Measurements from ENCODE around the gene DFFB. TPM values are rescaled to one million over a fixed set of nuclear protein-coding genes. Genes with fewer than 3 reads are reported as not detected.

Gene DFFB
- total RNA-seq, 1 experiment from 2014 or later: 9.0 TPM

DNA sequence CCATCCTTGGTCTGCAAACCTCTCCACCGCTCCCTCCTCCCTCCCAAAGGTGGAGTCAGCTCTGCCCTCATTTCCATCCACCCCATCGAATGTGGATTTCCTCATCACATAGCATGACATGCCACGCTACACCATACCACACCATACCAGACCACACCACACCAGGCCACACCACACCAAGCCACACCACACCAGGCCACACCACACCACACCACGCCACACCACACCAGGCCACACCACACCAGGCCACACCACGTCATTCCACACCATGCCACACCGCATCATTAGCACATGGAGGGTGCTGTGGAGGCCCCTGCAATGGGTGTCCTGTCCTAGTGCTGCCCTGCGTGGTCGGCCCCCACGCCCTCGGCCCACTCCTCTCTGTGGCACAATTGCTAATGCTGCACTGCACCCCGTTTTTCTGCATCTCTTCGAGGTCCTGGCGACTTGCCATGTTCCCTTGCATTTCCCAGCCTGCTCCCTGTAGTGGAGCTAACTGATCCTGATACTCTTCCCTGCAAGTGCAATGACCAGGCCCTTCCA is 11.3 kb downstream of the DFFB start:
- Histone ChIP-seq H3K9me3 (ENCODE audit: control insufficient read depth in 1 of 2, insufficient read depth in 1 of 2, low read depth in 1 of 2, low read length in 2 of 2) (no peaks in the 10 kb centered on the region; a peak in 1 of 4 replicates), H3K4me2 (ENCODE audit: low read length) (no peak overlapping the region), H3K27me3 (ENCODE audit: insufficient read depth, low read length) (no peaks in the 10 kb centered on the region), H4K20me1 (ENCODE audit: insufficient read depth) (no peaks in the 10 kb centered on the region), H3K4me1 (ENCODE audit: control insufficient read depth in 1 of 2, insufficient read depth in 2 of 2, low read length in 2 of 2) (no peaks in the 10 kb centered on the region), H3K4me3 (replicated peaks in 1 of 2; ENCODE audit: low read depth in 1 of 2, low read length in 2 of 2) (no peak overlapping the region), H3K27ac (ENCODE audit: low read depth, low read length) (peak overlapping the region; percentile 31; the same call in 1 of the 2 replicates), H3K9ac (ENCODE audit: low read length) (no peak overlapping the region), H3K36me3 (ENCODE audit: control insufficient read depth in 1 of 2, insufficient read depth in 2 of 2, low read length in 2 of 2) (peaks cover 0 to 16% of the 10 kb centered on the region in 2 experiments; a peak in 2 of 4 replicates), H2AFZ (ENCODE audit: low read depth, low read length, poor library complexity, severe bottlenecking) (no peak overlapping the region), H3K9me2 (ENCODE audit: insufficient read depth) (no peaks in the 10 kb centered on the region), H3K79me2 (ENCODE audit: insufficient read depth, low read length) (no peaks in the 10 kb centered on the region)
- ATAC-seq: no peak
- RAD21 ChIA-PET (ENCODE audit: low non-redundant PET in 1 of 2, low total read pairs in 2 of 2, uncharacterized antibody in 2 of 2, unreplicated experiment in 2 of 2): no interaction called here
- no TSS peak for BruUV-seq (replicated peaks)
- TF ChIP-seq SP1 (IDR thresholded peaks at IDR 0.05; ENCODE audit: low read depth): no peak
- TF ChIP-seq ELF1 (IDR thresholded peaks at IDR 0.05; ENCODE audit: borderline replicate concordance, low read depth): no peak
- TF ChIP-seq, protein P1, sequence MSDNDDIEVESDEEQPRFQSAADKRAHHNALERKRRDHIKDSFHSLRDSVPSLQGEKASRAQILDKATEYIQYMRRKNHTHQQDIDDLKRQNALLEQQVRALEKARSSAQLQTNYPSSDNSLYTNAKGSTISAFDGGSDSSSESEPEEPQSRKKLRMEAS (IDR thresholded peaks at IDR 0.05): no peak
- TF ChIP-seq EGR1 (IDR thresholded peaks at IDR 0.05; ENCODE audit: low read depth): no peak
- no peak for TF ChIP-seq POLR2A (IDR thresholded peaks at IDR 0.05; ENCODE audit: borderline replicate concordance, extremely low read depth, insufficient read depth, insufficient read length)
- TF ChIP-seq JUND (IDR thresholded peaks at IDR 0.05): no peak
- TF ChIP-seq, protein P2, sequence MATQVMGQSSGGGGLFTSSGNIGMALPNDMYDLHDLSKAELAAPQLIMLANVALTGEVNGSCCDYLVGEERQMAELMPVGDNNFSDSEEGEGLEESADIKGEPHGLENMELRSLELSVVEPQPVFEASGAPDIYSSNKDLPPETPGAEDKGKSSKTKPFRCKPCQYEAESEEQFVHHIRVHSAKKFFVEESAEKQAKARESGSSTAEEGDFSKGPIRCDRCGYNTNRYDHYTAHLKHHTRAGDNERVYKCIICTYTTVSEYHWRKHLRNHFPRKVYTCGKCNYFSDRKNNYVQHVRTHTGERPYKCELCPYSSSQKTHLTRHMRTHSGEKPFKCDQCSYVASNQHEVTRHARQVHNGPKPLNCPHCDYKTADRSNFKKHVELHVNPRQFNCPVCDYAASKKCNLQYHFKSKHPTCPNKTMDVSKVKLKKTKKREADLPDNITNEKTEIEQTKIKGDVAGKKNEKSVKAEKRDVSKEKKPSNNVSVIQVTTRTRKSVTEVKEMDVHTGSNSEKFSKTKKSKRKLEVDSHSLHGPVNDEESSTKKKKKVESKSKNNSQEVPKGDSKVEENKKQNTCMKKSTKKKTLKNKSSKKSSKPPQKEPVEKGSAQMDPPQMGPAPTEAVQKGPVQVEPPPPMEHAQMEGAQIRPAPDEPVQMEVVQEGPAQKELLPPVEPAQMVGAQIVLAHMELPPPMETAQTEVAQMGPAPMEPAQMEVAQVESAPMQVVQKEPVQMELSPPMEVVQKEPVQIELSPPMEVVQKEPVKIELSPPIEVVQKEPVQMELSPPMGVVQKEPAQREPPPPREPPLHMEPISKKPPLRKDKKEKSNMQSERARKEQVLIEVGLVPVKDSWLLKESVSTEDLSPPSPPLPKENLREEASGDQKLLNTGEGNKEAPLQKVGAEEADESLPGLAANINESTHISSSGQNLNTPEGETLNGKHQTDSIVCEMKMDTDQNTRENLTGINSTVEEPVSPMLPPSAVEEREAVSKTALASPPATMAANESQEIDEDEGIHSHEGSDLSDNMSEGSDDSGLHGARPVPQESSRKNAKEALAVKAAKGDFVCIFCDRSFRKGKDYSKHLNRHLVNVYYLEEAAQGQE (IDR thresholded peaks at IDR 0.05; ENCODE audit: low read depth): no peak
- no peak for TF ChIP-seq SIN3A (IDR thresholded peaks at IDR 0.05; ENCODE audit: low read depth)
- TF ChIP-seq, protein P3, sequence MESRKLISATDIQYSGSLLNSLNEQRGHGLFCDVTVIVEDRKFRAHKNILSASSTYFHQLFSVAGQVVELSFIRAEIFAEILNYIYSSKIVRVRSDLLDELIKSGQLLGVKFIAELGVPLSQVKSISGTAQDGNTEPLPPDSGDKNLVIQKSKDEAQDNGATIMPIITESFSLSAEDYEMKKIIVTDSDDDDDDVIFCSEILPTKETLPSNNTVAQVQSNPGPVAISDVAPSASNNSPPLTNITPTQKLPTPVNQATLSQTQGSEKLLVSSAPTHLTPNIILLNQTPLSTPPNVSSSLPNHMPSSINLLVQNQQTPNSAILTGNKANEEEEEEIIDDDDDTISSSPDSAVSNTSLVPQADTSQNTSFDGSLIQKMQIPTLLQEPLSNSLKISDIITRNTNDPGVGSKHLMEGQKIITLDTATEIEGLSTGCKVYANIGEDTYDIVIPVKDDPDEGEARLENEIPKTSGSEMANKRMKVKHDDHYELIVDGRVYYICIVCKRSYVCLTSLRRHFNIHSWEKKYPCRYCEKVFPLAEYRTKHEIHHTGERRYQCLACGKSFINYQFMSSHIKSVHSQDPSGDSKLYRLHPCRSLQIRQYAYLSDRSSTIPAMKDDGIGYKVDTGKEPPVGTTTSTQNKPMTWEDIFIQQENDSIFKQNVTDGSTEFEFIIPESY (IDR thresholded peaks at IDR 0.05; ENCODE audit: extremely low read depth, insufficient replicate concordance, low read length): no peak
- TF ChIP-seq, protein P4, sequence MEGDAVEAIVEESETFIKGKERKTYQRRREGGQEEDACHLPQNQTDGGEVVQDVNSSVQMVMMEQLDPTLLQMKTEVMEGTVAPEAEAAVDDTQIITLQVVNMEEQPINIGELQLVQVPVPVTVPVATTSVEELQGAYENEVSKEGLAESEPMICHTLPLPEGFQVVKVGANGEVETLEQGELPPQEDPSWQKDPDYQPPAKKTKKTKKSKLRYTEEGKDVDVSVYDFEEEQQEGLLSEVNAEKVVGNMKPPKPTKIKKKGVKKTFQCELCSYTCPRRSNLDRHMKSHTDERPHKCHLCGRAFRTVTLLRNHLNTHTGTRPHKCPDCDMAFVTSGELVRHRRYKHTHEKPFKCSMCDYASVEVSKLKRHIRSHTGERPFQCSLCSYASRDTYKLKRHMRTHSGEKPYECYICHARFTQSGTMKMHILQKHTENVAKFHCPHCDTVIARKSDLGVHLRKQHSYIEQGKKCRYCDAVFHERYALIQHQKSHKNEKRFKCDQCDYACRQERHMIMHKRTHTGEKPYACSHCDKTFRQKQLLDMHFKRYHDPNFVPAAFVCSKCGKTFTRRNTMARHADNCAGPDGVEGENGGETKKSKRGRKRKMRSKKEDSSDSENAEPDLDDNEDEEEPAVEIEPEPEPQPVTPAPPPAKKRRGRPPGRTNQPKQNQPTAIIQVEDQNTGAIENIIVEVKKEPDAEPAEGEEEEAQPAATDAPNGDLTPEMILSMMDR (IDR thresholded peaks at IDR 0.05 in 2 of 3, conservative IDR thresholded peaks at IDR 0.05 in 1 of 3; ENCODE audit: borderline replicate concordance in 1 of 3, insufficient read depth in 1 of 3, low read depth in 2 of 3, low read length in 2 of 3): no peak
- no peak for TF ChIP-seq EZH2phosphoT487 (IDR thresholded peaks at IDR 0.05; ENCODE audit: borderline replicate concordance)
- no peak for TF ChIP-seq FOSL1 (IDR thresholded peaks at IDR 0.05; ENCODE audit: low read depth)
- TF ChIP-seq SRF (IDR thresholded peaks at IDR 0.05; ENCODE audit: low read depth): no peak
- no peak for TF ChIP-seq CEBPB (IDR thresholded peaks at IDR 0.05; ENCODE audit: low read depth)
- CTCF ChIA-PET: no interaction called here
- intact Hi-C loops (cut with micrococcal nuclease): no loop called here
- DNase-seq (ENCODE audit: low read depth, low spot score): no peak
- POLR2A ChIA-PET: no interaction called here
